HG03565 (cell line): ENCODE data around the gene IFT122.
"Not testable (repeated sequence)": the region's sequence is repeated elsewhere in the genome, so short reads cannot be mapped to it uniquely, and the experiment has no call there.

Experiments
- ATAC-seq: cut with Tn5 transposase; IDR thresholded peaks from one replicate; pipeline ENCODE4 v1.9.1; 2021; ENCODE audit warnings: mild to moderate bottlenecking, moderate library complexity; ENCODE audit not compliant: unreplicated experiment

Gene IFT122

GRCh38 chr3:129470861-129471260 is 30.8 kb downstream of the IFT122 start:
- ATAC-seq = no peak

DNA sequence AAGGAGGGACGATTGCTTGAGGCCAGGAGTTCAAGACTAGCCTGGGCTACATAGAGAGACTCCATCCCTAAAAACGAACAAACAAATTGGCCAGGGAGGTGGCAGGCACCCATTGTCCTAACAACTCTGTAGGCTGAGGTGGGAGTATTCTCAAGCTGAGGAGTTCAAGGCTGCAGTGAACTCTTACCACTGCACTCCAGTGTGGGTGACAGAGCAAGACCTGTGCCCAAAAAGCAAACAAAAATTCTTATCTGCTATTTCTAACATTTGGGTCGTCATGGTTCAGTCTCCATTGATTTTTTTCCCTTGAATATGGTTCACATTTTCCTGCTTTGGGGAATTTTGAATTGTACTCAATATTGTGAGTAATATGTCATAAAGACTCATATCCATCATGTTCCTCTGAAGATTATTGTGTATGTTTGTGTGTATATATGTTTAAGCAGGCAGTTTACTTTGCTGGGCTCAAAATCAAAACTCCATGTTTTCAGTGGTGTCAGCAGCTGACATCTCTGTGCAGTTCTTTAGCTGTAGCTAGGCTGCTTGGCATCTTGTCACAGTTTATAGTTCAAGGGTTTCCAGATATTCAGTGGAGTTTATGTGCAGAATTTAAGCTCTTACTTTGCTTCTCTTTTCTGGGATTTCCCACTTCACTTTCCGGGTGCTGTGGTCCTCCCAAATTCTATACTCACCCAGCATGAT is 33.2 kb downstream of the IFT122 start:
- ATAC-seq = no peak

DNA sequence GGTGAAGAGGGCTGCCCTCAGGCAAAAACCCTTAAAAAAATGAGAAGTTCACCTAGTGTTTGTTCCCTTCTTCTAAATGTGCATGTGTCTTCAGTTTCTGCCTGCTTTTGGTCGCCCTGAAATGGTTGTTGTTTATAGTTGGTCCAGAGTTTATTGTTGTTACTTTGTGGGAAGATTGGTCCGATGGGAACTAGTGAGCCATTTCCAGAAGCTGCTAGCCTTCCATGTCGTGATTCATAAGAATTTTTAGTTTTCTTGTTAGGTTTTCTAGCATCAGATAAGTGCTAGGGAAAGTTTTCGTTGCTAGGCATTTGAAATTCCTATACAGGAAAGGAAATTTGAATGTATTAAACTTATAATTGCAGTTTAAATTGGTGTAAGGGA is 33.7 kb downstream of the IFT122 start:
- ATAC-seq = no peak

- ATAC-seq = no peak
Observed at GRCh38 chr3:129474984-129475804, 35.2 kb downstream of the IFT122 start.

DNA sequence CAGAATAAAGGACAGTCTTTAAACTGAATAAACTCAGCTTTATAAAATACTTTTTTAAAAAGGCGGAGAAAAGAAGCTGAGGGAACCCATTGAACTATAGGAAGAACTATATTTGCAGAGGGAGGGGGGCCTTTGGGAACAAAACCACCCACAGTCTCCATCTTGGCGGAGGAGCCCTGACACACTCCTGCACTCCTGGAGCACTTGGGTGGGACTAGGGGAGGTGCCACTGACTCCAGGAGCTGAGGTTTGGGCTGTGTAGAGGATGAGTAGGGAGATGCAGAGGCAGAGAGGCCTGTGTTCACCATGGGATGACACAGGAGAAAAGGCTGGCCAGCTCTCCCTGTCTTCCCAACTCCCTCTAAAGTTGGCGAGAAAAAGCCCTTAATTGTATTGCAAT is 35.8 kb downstream of the IFT122 start:
- ATAC-seq = no peak

- no peak for ATAC-seq
Observed at GRCh38 chr3:129476586-129476985, 36.6 kb downstream of the IFT122 start.

DNA sequence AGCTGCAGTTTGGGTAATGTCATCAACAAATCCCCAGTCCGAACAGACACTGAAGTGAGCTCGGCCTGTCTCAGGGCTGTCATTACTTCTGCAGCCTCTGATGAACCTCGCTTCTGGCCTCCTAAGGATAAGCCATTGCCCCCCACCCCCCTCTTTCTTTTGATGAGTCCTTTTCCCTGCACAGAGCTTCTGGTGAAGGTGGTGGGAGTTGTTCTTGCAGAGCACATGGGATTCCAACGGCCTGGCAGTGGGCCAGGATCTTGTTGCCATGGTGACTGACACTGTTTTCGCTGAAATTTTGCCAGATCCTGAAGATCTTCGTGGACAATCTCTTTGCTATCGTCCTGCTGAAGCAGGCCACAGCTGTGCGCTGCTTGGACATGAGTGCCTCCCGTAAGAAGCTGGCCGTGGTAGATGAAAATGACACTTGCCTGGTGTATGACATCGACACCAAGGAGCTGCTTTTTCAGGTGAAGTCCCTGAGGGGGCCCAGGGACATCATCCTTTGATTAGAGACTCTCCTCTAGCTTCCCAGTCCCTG is 41.3 kb downstream of the IFT122 start:
- not testable (repeated sequence) for ATAC-seq

DNA sequence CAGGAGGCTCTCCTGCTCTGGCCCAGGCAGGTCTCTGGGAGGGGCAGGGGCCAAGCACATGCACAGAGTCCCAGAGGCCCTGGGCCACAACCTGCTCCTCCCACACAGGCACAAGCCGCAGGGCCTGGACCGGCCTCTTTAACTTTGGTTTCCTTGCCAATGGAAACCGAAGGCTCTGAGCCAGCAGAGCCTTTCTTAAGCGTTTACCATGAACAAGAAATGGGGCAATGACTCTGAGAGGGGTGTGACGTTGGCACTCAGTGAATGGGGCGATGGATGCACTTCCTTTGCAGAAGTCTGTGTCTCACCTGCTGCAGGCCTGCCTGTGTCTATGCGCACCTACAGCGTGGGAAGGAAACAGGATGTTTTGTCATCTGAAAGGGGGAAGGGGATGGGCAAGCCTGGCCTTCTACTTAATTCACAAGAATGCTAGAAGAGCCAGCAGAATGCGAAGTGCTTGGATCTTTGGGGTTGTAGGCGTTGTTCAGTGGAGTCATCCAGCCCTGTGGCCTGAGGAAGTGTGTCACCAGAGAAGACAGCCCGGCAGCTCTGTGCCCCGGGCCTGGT is 41.8 kb downstream of the IFT122 start:
- ATAC-seq = no peak

GRCh38 chr3:129482721-129483120 is 42.7 kb downstream of the IFT122 start:
- ATAC-seq = no peak

DNA sequence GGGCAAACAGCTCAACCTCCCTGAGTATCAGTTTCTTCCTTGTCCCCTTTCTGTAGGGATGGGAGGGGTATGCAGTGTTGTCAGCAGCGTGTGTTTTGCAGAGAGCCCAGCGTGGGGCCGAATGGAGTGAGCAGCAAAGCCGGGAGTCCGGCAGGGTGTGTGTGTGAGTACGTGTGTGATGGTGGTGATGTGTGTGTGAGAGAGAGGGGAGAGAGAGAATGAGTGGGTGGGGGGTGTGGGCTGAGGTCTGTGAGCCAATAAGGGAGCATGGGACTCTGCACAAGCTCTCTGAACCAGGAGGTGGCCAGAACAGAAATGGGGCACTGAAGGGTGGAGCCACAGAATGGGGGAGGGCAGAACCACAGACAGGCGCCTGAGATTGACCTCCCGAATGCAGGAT is 43.8 kb downstream of the IFT122 start:
- no peak for ATAC-seq

- ATAC-seq = not testable (repeated sequence)
Observed at GRCh38 chr3:129485146-129485545, 45.1 kb downstream of the IFT122 start.

DNA sequence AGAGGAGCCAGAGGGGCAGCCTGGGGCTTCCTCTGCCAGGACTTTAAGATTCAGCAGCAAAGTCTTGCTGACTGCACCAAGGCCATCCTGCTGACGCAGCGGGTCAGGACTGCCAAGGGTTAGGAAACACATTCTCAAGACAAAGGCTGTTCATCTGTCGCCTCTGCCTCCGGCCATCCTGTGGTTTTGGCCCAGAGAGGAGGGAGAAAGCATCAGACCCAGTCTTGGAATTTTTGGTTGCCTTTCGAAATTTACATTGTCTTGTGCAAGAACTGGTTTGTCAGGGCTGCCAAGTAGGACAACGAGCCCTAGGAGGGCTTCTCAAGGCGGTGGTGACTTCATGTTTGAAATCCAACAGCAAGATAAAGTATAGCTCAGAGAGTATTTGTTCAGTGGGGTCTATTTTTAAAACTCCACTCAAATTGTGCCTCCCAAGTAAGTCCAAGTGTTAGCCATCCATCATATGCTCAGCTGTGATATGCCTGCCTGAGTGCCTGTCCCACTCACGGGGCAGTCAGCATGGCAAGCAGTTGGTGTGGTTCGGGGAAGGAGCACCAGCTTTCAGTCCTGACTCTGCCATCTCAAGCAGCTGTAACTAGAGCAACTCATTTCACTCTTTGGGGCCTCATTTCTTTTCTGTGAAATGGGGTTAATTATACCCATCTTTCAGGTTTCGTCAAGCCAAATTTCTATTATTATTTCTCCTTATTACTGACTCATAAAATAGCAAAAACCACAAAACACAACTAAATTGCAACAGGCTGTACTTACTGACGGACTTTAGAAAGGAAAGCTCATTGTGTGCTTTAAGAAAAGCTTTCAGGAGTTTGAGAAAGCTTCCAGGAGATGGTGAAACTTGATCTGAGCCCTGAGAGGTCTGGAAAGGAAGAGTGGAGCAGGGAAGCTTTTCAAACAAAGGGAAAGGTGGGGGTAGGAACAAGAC is 46.0 kb downstream of the IFT122 start:
- ATAC-seq = no peak

GRCh38 chr3:129486664-129487035 is 46.6 kb downstream of the IFT122 start:
- no peak for ATAC-seq

GRCh38 chr3:129487183-129487867 is 47.3 kb downstream of the IFT122 start:
- ATAC-seq = no peak

GRCh38 chr3:129487868-129488335 is 47.9 kb downstream of the IFT122 start:
- ATAC-seq = not testable (repeated sequence)

DNA sequence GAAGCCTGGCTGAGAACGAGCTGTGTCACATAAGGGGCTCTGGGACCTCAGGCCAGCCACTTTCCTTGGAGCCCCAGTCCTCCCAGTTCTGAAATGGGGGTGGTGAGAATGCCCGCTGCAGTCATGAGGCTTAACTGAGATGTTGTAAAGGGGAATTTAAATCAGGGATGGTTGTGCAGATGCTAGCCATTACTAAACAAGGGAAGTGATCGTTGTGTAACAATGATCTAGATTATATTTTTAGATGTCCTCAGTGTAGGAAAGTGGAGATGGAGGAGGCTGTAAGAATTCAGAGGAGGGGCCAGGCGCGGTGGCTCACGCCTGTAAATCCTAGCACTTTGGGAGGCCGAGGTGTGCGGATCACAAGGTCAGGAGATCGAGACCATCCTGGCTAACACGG is 49.2 kb downstream of the IFT122 start:
- ATAC-seq = not testable (repeated sequence)

GRCh38 chr3:129490273-129490675 is 50.2 kb downstream of the IFT122 start:
- peak; percentile 65 for ATAC-seq

DNA sequence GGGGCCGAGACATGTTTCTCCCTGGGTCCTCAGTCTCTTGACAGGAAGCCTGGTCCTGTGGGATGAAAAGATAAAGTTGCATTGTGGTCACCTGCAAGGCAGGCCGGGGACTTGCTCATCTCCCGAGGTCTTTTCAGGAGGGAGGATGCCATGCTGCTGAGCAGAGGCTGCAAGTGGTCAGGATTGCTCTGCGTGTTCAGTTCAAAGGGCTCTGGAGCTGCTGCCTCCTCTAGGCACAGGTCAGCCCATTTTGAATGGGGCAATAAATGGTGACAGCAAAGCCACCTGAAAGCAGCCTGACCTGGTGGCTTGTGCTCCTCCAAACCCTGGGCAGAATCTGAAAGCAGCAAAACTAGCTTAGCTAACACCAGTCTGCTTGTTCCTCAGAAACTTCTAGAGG is 51.1 kb downstream of the IFT122 start:
- not testable (repeated sequence) for ATAC-seq

GRCh38 chr3:129491794-129492193 is 51.8 kb downstream of the IFT122 start:
- ATAC-seq = no peak

DNA sequence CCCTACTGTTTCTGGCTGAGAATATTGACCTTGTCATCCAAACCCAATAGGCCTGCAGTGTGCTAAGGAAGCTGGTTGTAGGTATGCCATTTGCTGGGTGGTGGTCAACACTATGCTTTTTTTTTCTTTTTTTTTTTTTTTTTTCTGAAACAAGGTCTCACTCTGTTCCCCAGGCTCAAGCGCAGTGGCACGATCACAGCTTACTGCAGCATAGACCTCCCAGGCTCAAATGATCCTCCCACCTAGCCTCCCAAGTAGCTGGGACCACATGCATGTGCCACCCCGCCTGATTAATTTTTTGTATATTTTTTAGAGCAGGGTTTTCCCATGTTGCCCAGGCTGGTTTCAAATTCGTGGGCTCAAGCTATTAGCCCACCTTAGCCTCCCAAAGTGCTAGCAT is 52.7 kb downstream of the IFT122 start:
- ATAC-seq = no peak
